Parathyroid adenoma (tissue), 2 donors: Measurements from ENCODE around the gene TTC24.

Experiments
- H2AFZ ChIP-seq: fragments of 300-600 bp; sonication (generic); one replicate; pipeline ENCODE4 v1.7.0; 2017; ENCODE audit warnings: antibody characterized with exemption, mild to moderate bottlenecking
- H3K27ac ChIP-seq: fragments of 300-600 bp; sonication (generic); one replicate; pipeline ENCODE4 v1.7.0; 2017
- H3K27me3 ChIP-seq: fragments of 300-600 bp; sonication (generic); one replicate; pipeline ENCODE4 v1.7.0; 2017; ENCODE audit warnings: low read length; ENCODE audit not compliant: control insufficient read depth, insufficient read depth
- H3K36me3 ChIP-seq: fragments of 300-600 bp; sonication (generic); one replicate; pipeline ENCODE4 v1.7.0; 2017; ENCODE audit warnings: low read length; ENCODE audit not compliant: control insufficient read depth, insufficient read depth
- H3K4me1 ChIP-seq: fragments of 300-600 bp; sonication (generic); one replicate; pipeline ENCODE4 v1.7.0; 2017; ENCODE audit warnings: control low read depth
- H3K4me2 ChIP-seq: fragments of 300-600 bp; sonication (generic); one replicate; pipeline ENCODE4 v1.7.0; 2017; ENCODE audit warnings: low read length
- H3K4me3 ChIP-seq: fragments of 300-600 bp; sonication (generic); one replicate; pipeline ENCODE4 v1.7.0; 2017; ENCODE audit warnings: low read depth, low read length
- H3K79me2 ChIP-seq: fragments of 300-600 bp; sonication (generic); one replicate; pipeline ENCODE4 v1.7.0; 2017; ENCODE audit warnings: control low read depth
- H3K9ac ChIP-seq: fragments of 300-600 bp; sonication (generic); one replicate; pipeline ENCODE4 v1.7.0; 2017; ENCODE audit warnings: mild to moderate bottlenecking
- H3K9me3 ChIP-seq: fragments of 300-600 bp; sonication (generic); one replicate; pipeline ENCODE4 v1.7.0; 2017; ENCODE audit warnings: low read length; ENCODE audit not compliant: control insufficient read depth
- TF ChIP-seq, protein P1 (sequence below): fragments of 300-600 bp; sonication (generic); IDR thresholded peaks from one replicate; pipeline ENCODE4 v1.7.0; 2017; ENCODE audit warnings: antibody characterized with exemption, mild to moderate bottlenecking
- donor health status: primary hyperparathyroidism.

TTC24 gene

DNA sequence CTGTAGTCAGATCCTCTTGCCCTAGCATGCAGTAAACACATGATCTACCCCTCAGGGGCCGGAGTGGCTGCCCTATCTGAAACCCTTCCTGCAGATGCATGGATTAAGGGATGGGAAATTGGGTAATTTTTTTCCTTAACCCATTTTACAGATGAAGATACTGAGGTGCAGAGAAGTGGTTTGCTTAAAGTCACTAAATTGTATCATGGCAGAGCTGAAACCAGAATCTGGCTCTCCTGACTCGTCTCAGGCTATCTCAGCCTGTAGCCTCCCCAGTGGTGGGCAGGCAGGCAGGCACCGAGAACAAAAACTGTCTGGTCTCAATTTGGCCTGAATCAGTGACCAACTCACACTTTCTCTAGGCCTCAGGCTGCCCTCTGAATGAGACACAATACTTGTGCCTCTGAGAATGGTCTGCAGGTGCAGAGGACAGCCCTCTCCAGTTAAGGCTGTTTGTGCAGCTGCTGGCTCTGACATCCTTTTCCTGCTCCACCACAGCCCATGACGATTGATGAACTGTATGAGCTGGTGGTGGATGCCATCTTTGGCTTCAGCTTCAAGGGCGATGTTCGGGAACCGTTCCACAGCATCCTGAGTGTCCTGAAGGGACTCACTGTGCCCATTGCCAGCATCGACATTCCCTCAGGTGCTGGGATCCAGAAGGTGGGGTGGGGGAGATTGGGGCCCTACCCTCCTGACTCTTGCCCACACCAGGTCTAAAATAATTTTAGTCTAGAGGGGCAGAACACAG lies 13.6 kb downstream of the TTC24 start:
- Histone ChIP-seq H2AFZ (no peak overlapping the region), H3K4me1 (peaks cover 4% of the 10 kb centered on the region), H3K9me3 (no peaks in the 10 kb centered on the region), H3K27ac (no peak overlapping the region), H3K36me3 (no peaks in the 10 kb centered on the region), H3K4me2 (no peak overlapping the region), H3K9ac (no peak overlapping the region), H3K27me3 (no peaks in the 10 kb centered on the region), H3K79me2 (no peaks in the 10 kb centered on the region), H3K4me3 (no peak overlapping the region)
- TF ChIP-seq, protein P1, sequence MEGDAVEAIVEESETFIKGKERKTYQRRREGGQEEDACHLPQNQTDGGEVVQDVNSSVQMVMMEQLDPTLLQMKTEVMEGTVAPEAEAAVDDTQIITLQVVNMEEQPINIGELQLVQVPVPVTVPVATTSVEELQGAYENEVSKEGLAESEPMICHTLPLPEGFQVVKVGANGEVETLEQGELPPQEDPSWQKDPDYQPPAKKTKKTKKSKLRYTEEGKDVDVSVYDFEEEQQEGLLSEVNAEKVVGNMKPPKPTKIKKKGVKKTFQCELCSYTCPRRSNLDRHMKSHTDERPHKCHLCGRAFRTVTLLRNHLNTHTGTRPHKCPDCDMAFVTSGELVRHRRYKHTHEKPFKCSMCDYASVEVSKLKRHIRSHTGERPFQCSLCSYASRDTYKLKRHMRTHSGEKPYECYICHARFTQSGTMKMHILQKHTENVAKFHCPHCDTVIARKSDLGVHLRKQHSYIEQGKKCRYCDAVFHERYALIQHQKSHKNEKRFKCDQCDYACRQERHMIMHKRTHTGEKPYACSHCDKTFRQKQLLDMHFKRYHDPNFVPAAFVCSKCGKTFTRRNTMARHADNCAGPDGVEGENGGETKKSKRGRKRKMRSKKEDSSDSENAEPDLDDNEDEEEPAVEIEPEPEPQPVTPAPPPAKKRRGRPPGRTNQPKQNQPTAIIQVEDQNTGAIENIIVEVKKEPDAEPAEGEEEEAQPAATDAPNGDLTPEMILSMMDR, result no peak

DNA sequence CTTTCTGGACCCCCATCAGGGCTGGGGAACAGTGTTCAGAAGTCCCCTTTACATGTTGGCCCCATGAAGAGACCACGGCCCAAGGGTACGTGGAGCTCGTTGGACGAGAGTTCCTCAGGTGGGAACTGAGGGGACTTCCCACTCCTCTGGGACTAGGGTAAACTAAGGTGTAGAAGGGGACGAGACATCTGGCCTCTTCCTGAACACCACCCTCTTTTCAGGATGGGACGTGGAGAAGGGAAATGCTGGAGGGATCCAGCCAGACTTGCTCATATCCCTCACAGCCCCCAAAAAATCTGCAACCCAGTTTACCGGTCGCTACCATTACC lies 14.1 kb downstream of the TTC24 start:
- TF ChIP-seq, protein P1, result no peak
- Histone ChIP-seq H3K9me3 (no peaks in the 10 kb centered on the region), H3K4me3 (no peak overlapping the region), H3K9ac (no peak overlapping the region), H3K79me2 (no peaks in the 10 kb centered on the region), H3K4me2 (no peak overlapping the region), H3K27me3 (no peaks in the 10 kb centered on the region), H3K27ac (no peak overlapping the region), H2AFZ (no peak overlapping the region), H3K36me3 (no peaks in the 10 kb centered on the region), H3K4me1 (peaks cover 4% of the 10 kb centered on the region)

- Histone ChIP-seq H3K36me3 (no peaks in the 10 kb centered on the region), H3K4me2 (no peak overlapping the region), H3K27ac (no peak overlapping the region), H3K9ac (no peak overlapping the region), H3K4me1 (peaks cover 4% of the 10 kb centered on the region), H3K4me3 (no peak overlapping the region), H3K27me3 (no peaks in the 10 kb centered on the region), H3K9me3 (no peaks in the 10 kb centered on the region), H3K79me2 (no peaks in the 10 kb centered on the region), H2AFZ (no peak overlapping the region)
- TF ChIP-seq, protein P1, result no peak
These were observed 14.7 kb downstream of the TTC24 start for GRCh38 chr1:156594190-156594589.

DNA sequence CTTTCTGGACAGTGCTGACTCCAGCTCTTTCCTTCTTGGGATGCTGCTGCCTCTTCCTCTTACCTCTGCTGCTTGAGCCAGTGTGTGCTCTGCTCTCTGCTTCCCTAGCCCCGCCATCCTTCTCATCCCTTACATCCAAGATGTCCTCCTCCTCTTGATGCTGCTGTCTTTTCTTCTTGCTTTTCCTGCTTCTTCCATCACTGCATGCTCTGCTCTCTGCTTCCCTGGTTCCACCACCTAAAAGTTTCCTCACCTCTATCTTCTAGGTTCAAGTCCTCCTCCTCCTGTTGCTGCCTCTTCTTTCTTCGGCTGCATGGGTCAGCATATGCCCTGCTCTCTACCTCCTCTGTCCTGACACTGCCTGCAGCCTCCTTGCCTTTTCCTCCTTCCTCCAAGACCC lies 15.5 kb downstream of the TTC24 start:
- no peak overlapping the region for H3K27ac ChIP-seq

More for the DNA sequence above, 15.5 kb downstream of the TTC24 start:
- Histone ChIP-seq H2AFZ (no peak overlapping the region), H3K4me3 (no peak overlapping the region), H3K36me3 (no peaks in the 10 kb centered on the region), H3K27me3 (no peaks in the 10 kb centered on the region), H3K4me1 (peaks cover 4% of the 10 kb centered on the region), H3K9me3 (no peaks in the 10 kb centered on the region), H3K79me2 (no peaks in the 10 kb centered on the region), H3K9ac (no peak overlapping the region), H3K4me2 (no peak overlapping the region)
- TF ChIP-seq, protein P1, result no peak
